HG02884 (cell line): ENCODE results near the gene DNAAF3.
A peak's percentile ranks its signal among the peaks of the same experiment; 100 is the strongest.
"Not testable (repeated sequence)": the region's sequence is repeated elsewhere in the genome, so short reads cannot be mapped to it uniquely, and the experiment has no call there.

Source experiments
- ATAC-seq: cut with Tn5 transposase; IDR thresholded peaks from one replicate; pipeline ENCODE4 v1.9.1; 2021; ENCODE audit warnings: mild to moderate bottlenecking, moderate library complexity; ENCODE audit not compliant: unreplicated experiment

DNAAF3 gene

DNA sequence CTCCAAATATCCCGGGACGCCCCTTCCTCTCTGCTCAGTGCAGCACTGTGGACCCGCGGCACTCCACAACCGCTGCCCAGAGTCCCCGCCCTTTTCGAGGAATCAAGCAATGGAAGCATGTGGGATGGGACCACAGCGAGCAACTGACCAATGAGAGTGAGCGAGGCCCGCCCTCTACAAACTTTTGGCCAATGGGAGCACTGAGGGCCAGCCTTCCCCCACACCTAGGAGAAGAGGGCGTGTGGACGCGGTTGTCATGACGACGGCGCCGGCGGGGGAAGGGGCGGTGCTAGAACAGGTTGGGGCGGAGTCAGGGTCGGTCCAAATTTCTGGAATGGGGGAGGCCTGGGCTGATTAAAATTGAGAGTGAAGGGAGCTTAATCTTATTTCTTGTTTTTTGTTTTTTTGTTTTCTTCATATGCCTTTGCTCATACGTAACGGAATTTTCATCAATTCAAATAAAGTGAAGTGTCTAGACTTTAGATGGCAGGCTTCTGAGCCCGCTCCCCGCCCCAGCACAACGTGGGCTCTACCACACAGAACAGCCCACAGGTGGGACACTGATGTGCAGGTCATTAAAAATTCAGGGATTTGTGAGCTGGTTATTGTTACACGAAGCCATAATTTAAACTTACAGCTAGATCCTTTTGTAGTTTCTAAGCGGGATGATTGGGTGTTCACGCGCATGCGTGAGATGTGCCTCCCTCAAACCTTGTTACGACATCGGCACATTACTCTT is at the start of gene DNAAF3:
Gene DNAAF3 (minus strand): TSS at position 84 of the 739 bp plus-strand sequence. CDS start 200 bp downstream, outside the sequence.
- ATAC-seq, result peak; percentile 65

- ATAC-seq, result no peak
Observed at GRCh38 chr19:55213547-55213946, 47.1 kb upstream of the DNAAF3 start.

DNA sequence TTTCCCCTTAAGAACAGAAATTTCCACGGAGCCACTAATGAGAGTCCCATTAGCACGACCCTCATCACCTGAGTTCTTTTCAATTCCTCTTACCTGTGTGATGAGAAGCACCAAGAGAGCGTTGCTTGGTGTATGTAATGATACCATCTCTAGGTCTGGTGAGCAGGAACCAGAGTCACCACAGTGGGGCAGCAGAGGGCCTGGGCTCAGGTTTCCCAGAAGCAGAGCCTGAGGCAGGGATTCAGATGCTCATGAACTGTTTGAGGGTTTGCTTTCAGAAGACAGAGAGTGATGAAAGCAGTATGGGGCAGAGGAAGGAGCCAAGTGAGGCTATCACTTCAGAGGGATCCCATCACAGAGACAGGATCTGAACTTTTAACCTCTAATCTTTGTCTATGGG is 46.0 kb upstream of the DNAAF3 start:
- ATAC-seq, result no peak

DNA sequence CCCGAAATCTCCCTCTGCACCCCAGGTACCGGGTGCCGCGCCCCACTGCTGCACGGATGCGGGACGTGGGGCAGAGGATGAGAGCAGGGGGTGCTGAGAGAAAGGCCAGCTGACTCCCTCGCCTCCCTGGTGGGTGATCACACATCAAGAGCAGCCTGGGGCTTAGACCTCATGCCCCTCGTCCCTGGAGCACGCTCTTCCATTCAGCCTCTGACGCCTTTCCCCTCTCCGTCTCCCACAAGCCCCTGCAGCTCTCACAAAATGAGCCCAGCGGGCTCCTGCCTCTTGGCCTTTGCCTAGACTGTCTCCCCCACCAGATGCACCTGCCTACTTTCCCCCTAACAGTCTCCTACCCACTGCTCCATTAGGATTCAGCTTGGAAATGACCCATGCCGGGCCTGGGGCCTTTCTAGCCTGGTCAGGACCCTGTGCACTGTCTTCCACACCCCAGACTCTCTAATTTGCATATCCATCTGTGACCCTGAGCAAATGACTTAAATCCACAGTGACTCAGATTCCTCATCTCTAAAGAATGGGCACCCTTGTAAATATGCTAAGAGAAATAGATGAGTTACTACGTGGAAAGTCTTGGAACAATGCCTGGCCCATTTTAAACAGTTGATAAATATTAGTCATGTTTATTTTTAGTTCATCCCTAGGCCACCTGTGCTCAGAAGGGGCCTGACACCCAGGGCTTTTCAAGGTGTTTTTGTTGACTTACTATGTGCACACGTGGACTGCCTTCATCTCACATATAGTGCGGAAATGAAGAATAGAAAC is 43.5 kb upstream of the DNAAF3 start:
- ATAC-seq, result no peak

DNA sequence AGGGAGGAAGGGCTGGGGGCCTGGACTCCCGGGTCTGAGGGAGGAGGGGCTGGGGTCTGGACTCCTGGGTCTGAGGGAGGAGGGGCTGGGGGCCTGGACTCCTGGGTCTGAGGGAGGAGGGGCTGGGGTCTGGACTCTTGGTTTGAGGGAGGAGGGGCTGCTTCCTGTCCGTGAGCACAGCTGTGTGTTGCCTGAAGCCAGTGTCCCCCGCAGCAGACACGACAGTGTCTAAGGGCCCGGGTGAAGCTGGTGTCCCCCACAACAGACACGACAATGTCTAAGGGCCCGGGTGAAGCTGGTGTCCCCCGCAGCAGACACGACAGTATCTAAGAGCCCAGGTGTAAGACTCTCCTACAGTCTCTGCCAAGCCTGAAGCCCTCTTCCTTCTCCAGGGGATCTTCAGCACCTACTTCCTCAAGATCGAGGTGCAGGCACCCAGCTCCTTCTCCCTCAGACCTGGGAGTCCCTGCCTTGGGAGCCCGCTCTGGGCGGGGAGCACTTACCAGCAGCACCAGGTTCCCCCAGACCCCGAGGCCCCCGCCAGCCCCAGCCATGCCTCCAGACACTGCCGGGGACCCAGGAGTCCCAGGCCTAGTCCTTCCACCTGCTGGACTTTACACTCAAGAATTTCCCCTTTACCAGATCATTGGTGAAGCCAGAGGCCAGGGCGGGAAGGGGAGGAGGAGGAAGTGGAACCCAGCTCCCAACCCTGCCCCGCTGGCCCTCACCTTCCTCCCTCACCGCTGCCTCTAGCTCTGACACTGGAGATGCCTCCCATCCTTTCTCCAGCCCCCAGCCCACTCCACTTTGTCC is 42.7 kb upstream of the DNAAF3 start, which contains the start of gene PTPRH:
Gene PTPRH (minus strand): TSS at position 622 of the 813 bp plus-strand sequence. CDS start 68 bp downstream, at position 554.
- no peak for ATAC-seq

GRCh38 chr19:55206664-55207500 is 40.5 kb upstream of the DNAAF3 start:
- no peak for ATAC-seq

DNA sequence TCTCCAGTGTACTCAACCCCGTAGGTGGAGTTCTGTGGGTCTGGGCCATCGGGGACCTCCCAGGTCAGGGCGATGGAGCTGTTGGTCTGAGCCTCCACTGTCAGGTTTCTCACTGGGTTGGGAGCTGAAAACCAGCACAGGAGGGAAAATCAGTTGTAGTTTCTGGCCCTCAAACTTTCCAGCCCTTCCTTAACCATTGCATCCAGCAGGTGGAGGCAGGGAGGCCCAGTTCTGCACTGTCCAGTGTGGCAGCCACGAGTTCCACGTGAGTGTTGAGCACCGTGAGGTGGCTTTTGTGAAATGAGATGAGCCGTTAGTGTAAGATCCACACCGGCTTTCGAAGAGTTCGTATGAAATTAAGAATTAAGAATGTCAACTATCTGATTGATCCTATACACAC is 35.8 kb upstream of the DNAAF3 start:
- ATAC-seq, result not testable (repeated sequence)

- ATAC-seq, result no peak
Observed at GRCh38 chr19:55199620-55200204, 33.3 kb upstream of the DNAAF3 start.

DNA sequence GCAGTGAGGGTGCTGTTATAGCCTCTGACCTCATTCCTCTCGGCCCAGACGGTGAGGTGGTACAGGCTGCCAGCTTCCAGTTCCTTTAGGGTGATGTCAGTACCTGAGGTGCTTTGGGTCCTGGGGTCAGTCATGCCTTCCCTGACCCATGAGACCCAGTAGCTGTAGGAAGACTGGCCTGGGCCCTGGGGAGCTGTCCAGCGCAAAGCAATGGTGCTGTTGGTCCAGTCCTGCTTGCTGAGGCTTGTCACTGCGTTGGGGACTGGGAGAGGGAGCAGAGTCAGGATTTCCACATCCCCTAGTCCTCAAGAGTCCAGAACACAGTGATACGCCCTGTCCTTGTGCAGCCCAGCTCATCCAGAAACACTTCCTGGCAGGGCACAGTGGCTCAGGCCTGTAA is 32.2 kb upstream of the DNAAF3 start:
- ATAC-seq, result no peak

- ATAC-seq, result no peak
Observed at GRCh38 chr19:55197528-55197927, 31.1 kb upstream of the DNAAF3 start.

GRCh38 chr19:55196803-55197202 is 30.4 kb upstream of the DNAAF3 start:
- ATAC-seq, result no peak

- no peak for ATAC-seq
Observed at GRCh38 chr19:55193481-55193880, 27.1 kb upstream of the DNAAF3 start.

DNA sequence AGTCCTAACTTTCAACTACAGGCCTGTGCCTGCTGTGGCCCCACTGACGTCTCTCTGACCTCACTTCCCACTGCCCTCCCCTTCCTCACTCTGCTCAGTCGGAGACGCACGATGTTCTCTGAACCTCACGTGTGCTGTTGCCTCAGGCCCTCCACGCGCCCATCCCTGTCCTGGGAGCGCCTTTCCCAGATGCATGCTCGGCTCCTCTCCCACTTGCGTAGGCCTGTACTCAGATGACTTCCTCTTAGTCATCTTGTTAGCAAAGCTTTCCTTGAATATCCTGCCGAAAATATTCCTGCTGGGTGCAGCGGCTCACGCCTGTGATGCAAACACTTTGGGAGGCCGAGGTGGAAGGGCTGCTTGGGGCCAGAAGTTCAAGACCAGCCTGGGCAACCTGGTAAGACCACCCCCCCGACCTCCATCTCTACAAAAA is 23.0 kb upstream of the DNAAF3 start:
- no peak for ATAC-seq

- ATAC-seq, result no peak
Observed at GRCh38 chr19:55188625-55189024, 22.2 kb upstream of the DNAAF3 start.

DNA sequence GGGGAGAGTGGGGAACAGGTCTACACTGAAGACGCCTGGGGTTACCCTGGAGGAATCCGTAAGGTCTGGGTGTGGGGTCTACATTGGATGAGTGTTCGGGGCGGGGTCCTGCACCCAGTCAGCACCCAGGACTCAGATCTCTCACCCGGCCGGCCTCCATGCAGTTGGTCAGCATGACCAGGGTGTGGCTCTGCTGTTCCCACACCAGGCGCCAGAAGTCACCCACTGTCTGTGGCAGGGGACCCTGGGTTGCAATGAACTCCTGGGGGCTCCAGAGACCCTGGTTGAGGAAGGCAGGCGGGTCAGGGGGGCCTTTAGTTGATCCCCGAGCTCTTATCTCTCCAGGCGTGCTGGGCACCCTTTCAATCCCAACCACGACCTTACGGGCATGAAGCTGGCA is 19.7 kb upstream of the DNAAF3 start:
- no peak for ATAC-seq

DNA sequence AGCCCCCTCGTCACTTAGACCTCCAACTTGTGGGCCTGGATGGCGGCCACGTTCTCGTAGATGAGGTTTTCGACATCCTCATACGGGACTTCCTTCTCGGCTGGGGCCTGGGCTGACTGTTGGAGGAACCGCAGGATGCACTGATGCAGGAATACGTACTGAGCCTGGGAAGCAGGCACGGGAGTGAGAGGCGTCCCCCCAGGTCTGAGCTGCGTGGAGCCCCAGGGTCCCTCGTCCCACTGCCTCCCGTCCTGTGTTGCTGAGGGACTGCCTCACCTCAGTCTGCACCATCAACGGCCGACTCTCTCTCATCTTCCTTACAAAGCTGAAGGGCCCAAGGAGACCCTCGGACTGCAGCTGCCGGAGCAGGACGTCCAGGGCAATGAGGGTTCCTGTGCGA is 15.3 kb upstream of the DNAAF3 start:
- ATAC-seq, result no peak

DNA sequence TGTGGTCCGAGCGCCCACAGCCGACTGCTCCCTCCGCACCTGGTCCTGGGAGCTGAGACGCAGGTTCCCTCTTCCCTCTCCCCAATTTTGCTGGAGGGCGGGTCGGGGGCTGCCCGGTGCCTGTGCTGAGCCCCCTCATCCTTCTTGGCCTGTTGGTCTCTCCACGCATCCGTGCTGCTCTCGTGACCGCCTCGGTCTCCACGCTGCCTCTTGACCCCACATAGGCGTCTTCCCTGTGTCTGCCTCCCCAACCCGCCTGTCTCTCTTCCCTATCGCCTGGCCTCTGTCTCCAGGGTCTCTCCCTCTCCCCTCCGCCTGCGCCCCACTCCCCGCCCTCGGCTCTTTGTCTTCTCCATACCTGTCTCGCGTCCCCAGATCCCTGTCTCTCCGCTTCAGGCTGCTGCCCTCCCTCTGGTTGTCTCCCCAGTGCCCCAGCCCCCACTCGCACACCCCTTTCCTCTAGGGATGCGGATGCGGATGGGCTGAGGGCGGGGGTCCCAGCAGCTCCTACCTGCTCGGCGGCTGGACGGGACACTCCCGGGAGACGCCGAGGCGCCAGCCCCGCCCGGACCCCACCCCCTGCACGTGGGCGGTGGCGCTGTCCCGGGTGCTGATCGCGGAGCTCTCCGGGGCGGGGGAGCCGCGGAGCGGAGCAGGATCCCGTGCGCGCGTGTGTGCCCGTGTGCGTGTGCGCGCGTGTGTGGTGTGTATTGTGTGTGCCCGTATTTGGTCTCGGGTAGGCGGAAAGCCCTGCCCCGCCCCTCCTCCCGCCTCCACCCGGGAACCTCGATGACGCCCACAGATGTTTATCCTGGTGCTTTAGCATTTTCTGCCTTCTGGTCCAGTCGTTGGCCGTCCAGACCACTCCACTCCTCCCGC is 13.4 kb upstream of the DNAAF3 start, which contains the start of gene SYT5:
Gene SYT5 (minus strand): TSS at position 684 of the 879 bp plus-strand sequence. CDS start 1,248 bp downstream, outside the sequence.
- ATAC-seq, result no peak

GRCh38 chr19:55178781-55179599 is 12.6 kb upstream of the DNAAF3 start:
- ATAC-seq, result peak; percentile 76
